Smooth muscle cell (in vitro differentiated cells): Measurements from ENCODE around the gene HSD17B10. TPM values are rescaled to one million over a fixed set of nuclear protein-coding genes. Genes with fewer than 3 reads are reported as not detected.

ENCODE experiments used
- DNase-seq: peaks from one replicate; lab custom pipeline; 2025; ENCODE audit not compliant: unreplicated experiment; lab: John Stamatoyannopoulos, UW
- H2AFZ ChIP-seq: fragments of 200-600 bp; sonication (generic); 2 replicates; pipeline ENCODE4 v1.6.0; 2016; ENCODE audit warnings: antibody characterized with exemption, low read depth, mild to moderate bottlenecking
- H3F3A ChIP-seq: fragments of 200-600 bp; sonication (generic); 2 replicates; pipeline ENCODE4 v1.6.0; 2017; ENCODE audit warnings: antibody characterized with exemption, low read depth
- H3K27ac ChIP-seq: fragments of 200-600 bp; sonication (generic); 2 replicates; pipeline ENCODE4 v1.5.1; 2016; ENCODE audit warnings: low read depth, mild to moderate bottlenecking
- H3K27me3 ChIP-seq: fragments of 200-600 bp; sonication (generic); 2 replicates; pipeline ENCODE4 v1.6.1; 2016; ENCODE audit warnings: low read depth, mild to moderate bottlenecking
- H3K36me3 ChIP-seq: fragments of 200-600 bp; sonication (generic); 2 replicates; pipeline ENCODE4 v1.5.1; 2016; ENCODE audit warnings: low read depth
- H3K4me1 ChIP-seq: fragments of 200-600 bp; sonication (generic); 2 replicates; pipeline ENCODE4 v1.5.1; 2016; ENCODE audit warnings: low read depth
- H3K4me2 ChIP-seq: fragments of 200-600 bp; sonication (generic); 2 replicates; pipeline ENCODE4 v1.6.0; 2016; ENCODE audit warnings: mild to moderate bottlenecking
- H3K4me3 ChIP-seq: fragments of 200-600 bp; sonication (generic); 2 replicates; pipeline ENCODE4 v1.5.1; 2016; ENCODE audit warnings: mild to moderate bottlenecking
- H3K79me2 ChIP-seq: fragments of 200-600 bp; sonication (generic); 2 replicates; pipeline ENCODE4 v1.6.0; 2016; ENCODE audit warnings: low read depth, mild to moderate bottlenecking
- H3K9ac ChIP-seq: fragments of 200-600 bp; sonication (generic); 2 replicates; pipeline ENCODE4 v1.6.0; 2016; ENCODE audit warnings: low read depth
- H3K9me3 ChIP-seq: fragments of 200-600 bp; sonication (generic); replicated peaks from 2 replicates; pipeline ENCODE4 v1.5.1; 2016; ENCODE audit warnings: low read depth
- H4K20me1 ChIP-seq: fragments of 200-600 bp; sonication (generic); 2 replicates; pipeline ENCODE4 v1.6.0; 2016; ENCODE audit warnings: low read depth
- whole genome bisulfite sequencing: methylation state at CpG from one replicate; pipeline ENCODE4 v1.1.7; 2016; ENCODE audit warnings: low lambda C conversion rate; 5-methylcytosine and 5-hydroxymethylcytosine counted together
- microRNA-seq: library from miRNA; unstranded; fragments of <30 nt; microRNA quantifications from one replicate; pipeline ENCODE4, GENCODE V29; 2016; ENCODE audit warnings: borderline number of aligned reads
- polyA plus RNA-seq: library from polyadenylated mRNA; unstranded; fragments of >200 nt; fragmentation: Nextera tagmentation; extraction: Ambion mirVana; gene quantifications from 2 replicates; pipeline ENCODE4 v1.2.1, GENCODE V29; 2016
- small RNA-seq: library from RNA; depleted of rRNA; stranded (forward); fragments of <200 nt; gene quantifications from one replicate; pipeline ENCODE3, GENCODE V24; 2014
- total RNA-seq: library from RNA; depleted of rRNA; stranded (reverse); fragments of >200 nt; gene quantifications from 2 replicates; pipeline ENCODE4 v1.2.3, GENCODE V29; 2014
- TF ChIP-seq, protein P1 (sequence below): fragments of 200-600 bp; sonication (generic); IDR thresholded peaks from 2 replicates; pipeline ENCODE4 v1.5.1; 2017; ENCODE audit warnings: borderline replicate concordance, mild to moderate bottlenecking, antibody characterized with exemption; ENCODE audit not compliant: insufficient read depth, poor library complexity, severe bottlenecking

HSD17B10 gene
- total and polyA plus RNA-seq, 2 experiments from 2014 or later = 48.6 to 92.2 TPM

DNA sequence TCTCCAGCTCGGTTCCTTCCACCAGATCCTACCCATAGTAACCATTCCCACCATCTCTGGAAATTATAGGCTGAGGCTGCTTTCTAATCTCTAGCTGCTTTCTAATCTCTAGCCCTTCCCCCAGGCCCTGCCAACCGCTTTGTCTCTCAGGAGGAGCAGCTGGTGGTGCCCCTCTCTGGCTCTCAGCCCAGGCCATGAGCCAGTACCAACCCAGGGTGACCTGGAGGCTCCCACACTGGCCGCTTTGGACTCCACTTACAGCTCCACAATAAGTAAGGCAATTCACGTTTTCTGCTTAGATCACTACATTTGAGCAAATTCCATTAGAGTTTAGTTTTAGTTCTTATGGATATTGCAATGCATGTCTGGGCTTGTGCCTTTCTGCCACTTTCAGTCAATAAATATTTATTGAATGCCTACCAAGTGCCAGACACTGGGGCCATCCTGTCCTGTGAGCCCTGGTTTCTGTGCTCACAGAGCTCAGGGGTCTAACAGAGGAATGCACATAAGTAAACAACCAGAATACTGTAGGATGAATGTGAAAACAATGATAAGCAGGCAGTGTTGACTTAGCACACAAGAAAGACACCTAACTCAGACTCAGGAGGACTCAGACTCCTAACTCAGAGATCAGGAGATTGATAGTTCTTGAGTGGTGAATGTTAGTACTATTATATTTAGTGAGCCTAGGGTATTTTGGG is 50.6 kb downstream of the HSD17B10 start:
- no peak overlapping the region for H3K4me3 ChIP-seq
- no peak overlapping the region for H2AFZ ChIP-seq
- DNase-seq = no peak
- H3K4me1 ChIP-seq = no peaks in the 10 kb centered on the region
- no peaks in the 10 kb centered on the region for H3K79me2 ChIP-seq
- TF ChIP-seq, protein P1, sequence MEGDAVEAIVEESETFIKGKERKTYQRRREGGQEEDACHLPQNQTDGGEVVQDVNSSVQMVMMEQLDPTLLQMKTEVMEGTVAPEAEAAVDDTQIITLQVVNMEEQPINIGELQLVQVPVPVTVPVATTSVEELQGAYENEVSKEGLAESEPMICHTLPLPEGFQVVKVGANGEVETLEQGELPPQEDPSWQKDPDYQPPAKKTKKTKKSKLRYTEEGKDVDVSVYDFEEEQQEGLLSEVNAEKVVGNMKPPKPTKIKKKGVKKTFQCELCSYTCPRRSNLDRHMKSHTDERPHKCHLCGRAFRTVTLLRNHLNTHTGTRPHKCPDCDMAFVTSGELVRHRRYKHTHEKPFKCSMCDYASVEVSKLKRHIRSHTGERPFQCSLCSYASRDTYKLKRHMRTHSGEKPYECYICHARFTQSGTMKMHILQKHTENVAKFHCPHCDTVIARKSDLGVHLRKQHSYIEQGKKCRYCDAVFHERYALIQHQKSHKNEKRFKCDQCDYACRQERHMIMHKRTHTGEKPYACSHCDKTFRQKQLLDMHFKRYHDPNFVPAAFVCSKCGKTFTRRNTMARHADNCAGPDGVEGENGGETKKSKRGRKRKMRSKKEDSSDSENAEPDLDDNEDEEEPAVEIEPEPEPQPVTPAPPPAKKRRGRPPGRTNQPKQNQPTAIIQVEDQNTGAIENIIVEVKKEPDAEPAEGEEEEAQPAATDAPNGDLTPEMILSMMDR = no peak
- no peaks in the 10 kb centered on the region for H4K20me1 ChIP-seq
- no peak overlapping the region for H3K4me2 ChIP-seq
- H3K9ac ChIP-seq = no peak overlapping the region
- H3K9me3 ChIP-seq = no peaks in the 10 kb centered on the region
- WGBS = 61% methylated on average over 4 of the region's 4 CpGs
- no peak overlapping the region for H3K27ac ChIP-seq
- no peaks in the 10 kb centered on the region for H3K36me3 ChIP-seq
- H3F3A ChIP-seq = no peaks in the 10 kb centered on the region
- no peaks in the 10 kb centered on the region for H3K27me3 ChIP-seq

Small RNA genes within 50 kb of the gene (microRNA-seq; reads per million reads assigned to microRNA genes)
- gene MIR6857 = 1.8 reads per million

Small RNA genes within 50 kb of the gene (small RNA-seq; reads per million reads assigned to genes)
- gene MIR6857 (not detected), gene VTRNA3-1P (not detected)

Other genes with a start within 250 kb of the HSD17B10 start
- gene KDM5C, start 209.2 kb downstream of the HSD17B10 start, total RNA-seq = 183 and 191 TPM in 2 replicates
- gene KDM5C, start 209.2 kb downstream of the HSD17B10 start, polyA plus RNA-seq = 78.7 and 80.2 TPM in 2 replicates
- gene IQSEC2, start 152.8 kb downstream of the HSD17B10 start, total RNA-seq = 3.8 and 6.9 TPM in 2 replicates
- gene IQSEC2, start 152.8 kb downstream of the HSD17B10 start, polyA plus RNA-seq = 4.2 and 5.2 TPM in 2 replicates
- gene SMC1A, start 11.7 kb downstream of the HSD17B10 start, total RNA-seq = 19.7 and 22.2 TPM in 2 replicates
- 18.1 and 18.3 TPM in 2 replicates for gene SMC1A, start 11.7 kb downstream of the HSD17B10 start, polyA plus RNA-seq
- gene RIBC1, start 11.5 kb downstream of the HSD17B10 start, total RNA-seq = 0.54 and 1.4 TPM in 2 replicates
- 0.16 TPM in 1 of 2 replicates, not detected in the other for gene RIBC1, start 11.5 kb downstream of the HSD17B10 start, polyA plus RNA-seq